ENCODE measurements around the gene CRYBG1. TPM values are rescaled to one million over a fixed set of nuclear protein-coding genes. Genes with fewer than 3 reads are reported as not detected.
"Not testable (repeated sequence)": the region's sequence is repeated elsewhere in the genome, so short reads cannot be mapped to it uniquely, and the experiment has no call there.

Gene CRYBG1
- polyA plus RNA-seq, 2 of the 4 experiments (the other 2 are of a cell fraction), result 0.31 to 0.37 TPM

- WGBS (ENCODE audit: missing lambda C conversion rate), result 40% methylated on average over 3 of the region's 3 CpGs
Observed at GRCh38 chr6:106398621-106399020, 38.1 kb downstream of the CRYBG1 start.

GRCh38 chr6:106405044-106405443 lies 44.5 kb downstream of the CRYBG1 start:
- DNase-seq (ENCODE audit: low read depth in 1 of 2, low spot score in 1 of 2), result peak in 1 of 2 experiments; percentile 12
- H3K27ac ChIP-seq, result peak overlapping the region in 1 of 2 experiments; percentile 28; a peak in 1 of 6 replicates
- POLR2A ChIA-PET, H3K4me1 ChIP-seq, H3K9me3 ChIP-seq, H3K4me3 ChIP-seq, FAIRE-seq, H3K4me2 ChIP-seq, ATAC-seq: not testable (repeated sequence)
- WGBS (ENCODE audit: missing lambda C conversion rate), result no CpG with 5 or more reads among the region's 5 CpGs
- TF ChIP-seq MAFK (IDR thresholded peaks at IDR 0.05; ENCODE audit: partially characterized antibody), result peak; percentile 16
- CTCF ChIA-PET, result interaction anchor here (0.6 kb wide), 1 partner anchor 49 kb away, joined by 3 read pairs; no protein-coding TSS in a partner anchor

More at GRCh38 chr6:106398621-106399020, 38.1 kb downstream of the CRYBG1 start:
- no peak for DNase-seq (ENCODE audit: low read depth in 1 of 2, low spot score in 1 of 2)
- no peak for TF ChIP-seq NPAS2 (CRISPR knock-in tag; IDR thresholded peaks at IDR 0.05; ENCODE audit: borderline replicate concordance)
- TF ChIP-seq ZNF302 (CRISPR knock-in tag; IDR thresholded peaks at IDR 0.05), result no peak
- TF ChIP-seq JUN (IDR thresholded peaks at IDR 0.05), result no peak
- TF ChIP-seq SMC3 (IDR thresholded peaks at IDR 0.05), result no peak
- no peak for TF ChIP-seq CHD4 (IDR thresholded peaks at IDR 0.05; ENCODE audit: borderline replicate concordance)
- TF ChIP-seq SREBF2 (IDR thresholded peaks at IDR 0.05), result no peak
- no peak for TF ChIP-seq HDAC2 (IDR thresholded peaks at IDR 0.05)
- TF ChIP-seq RCOR1 (IDR thresholded peaks at IDR 0.05; ENCODE audit: low read depth, low read length), result no peak
- no peak for TF ChIP-seq MAZ (IDR thresholded peaks at IDR 0.05; ENCODE audit: borderline replicate concordance, low read depth, low read length)
- TF ChIP-seq HOXA7 (CRISPR knock-in tag; IDR thresholded peaks at IDR 0.05), result no peak
- TF ChIP-seq ESRRA (IDR thresholded peaks at IDR 0.05; ENCODE audit: borderline replicate concordance, low read length), result no peak
- TF ChIP-seq RFX5 (IDR thresholded peaks at IDR 0.05), result no peak
- TF ChIP-seq GATA3 (IDR thresholded peaks at IDR 0.05; ENCODE audit: borderline replicate concordance), result no peak
- no peak for TF ChIP-seq TP53 (CRISPR knock-in tag; IDR thresholded peaks at IDR 0.05)
- TF ChIP-seq CTCF (IDR thresholded peaks at IDR 0.05), result no peak
- TF ChIP-seq BHLHE40 (IDR thresholded peaks at IDR 0.05; ENCODE audit: low read depth, low read length), result no peak
- no peak for TF ChIP-seq HOXB5 (CRISPR knock-in tag; IDR thresholded peaks at IDR 0.05)
- no peak for TF ChIP-seq NR3C1 (IDR thresholded peaks at IDR 0.05)
- TF ChIP-seq PBX3 (IDR thresholded peaks at IDR 0.05), result no peak
- Histone ChIP-seq H3K27ac (no peak overlapping the region), H3K4me2 (no peak overlapping the region), H3K4me3 (no peak overlapping the region), H3K9me3 (no peaks in the 10 kb centered on the region), H3K4me1 (no peaks in the 10 kb centered on the region)
- ChIA-PET POLR2A (no interaction called here), CTCF (no interaction called here)
- no peak for FAIRE-seq
- ATAC-seq, result no peak

- TF ChIP-seq RAD21 (conservative IDR thresholded peaks at IDR 0.05 in 1 of 2, IDR thresholded peaks at IDR 0.05 in 1 of 2) (no peak), HOXB13 (CRISPR knock-in tag; IDR thresholded peaks at IDR 0.05; ENCODE audit: low read depth) (no peak), TFCP2L1 (CRISPR knock-in tag; IDR thresholded peaks at IDR 0.05) (no peak), USF2 (IDR thresholded peaks at IDR 0.05) (no peak)
- ChIA-PET POLR2A (no interaction called here), CTCF (interaction anchor here (0.9 to 1.1 kb wide), 2 partner anchors 31 to 180 kb away, joined by 3 read pairs; no protein-coding TSS in a partner anchor)
- ATAC-seq (no peak), FAIRE-seq (no peak), DNase-seq (ENCODE audit: low read depth in 1 of 2, low spot score in 1 of 2) (no peak)
- H3K9me3 ChIP-seq, result no peaks in the 10 kb centered on the region
- H3K4me2 ChIP-seq, result no peak overlapping the region
- 52% methylated on average over 3 of the region's 3 CpGs for WGBS (ENCODE audit: missing lambda C conversion rate)
- no peak overlapping the region for H3K4me3 ChIP-seq
- no peak overlapping the region for H3K27ac ChIP-seq
- no peaks in the 10 kb centered on the region for H3K4me1 ChIP-seq
Observed at GRCh38 chr6:106411056-106411455, 50.5 kb downstream of the CRYBG1 start.

Data from A549 (cell line).